Measurements from ENCODE around the gene MMADHC. TPM values are rescaled to one million over a fixed set of nuclear protein-coding genes. Genes with fewer than 3 reads are reported as not detected.

The MMADHC gene
- total and polyA plus RNA-seq, 2 of the 4 experiments (the other 2 are of a cell fraction), result 62.6 to 112 TPM

DNA sequence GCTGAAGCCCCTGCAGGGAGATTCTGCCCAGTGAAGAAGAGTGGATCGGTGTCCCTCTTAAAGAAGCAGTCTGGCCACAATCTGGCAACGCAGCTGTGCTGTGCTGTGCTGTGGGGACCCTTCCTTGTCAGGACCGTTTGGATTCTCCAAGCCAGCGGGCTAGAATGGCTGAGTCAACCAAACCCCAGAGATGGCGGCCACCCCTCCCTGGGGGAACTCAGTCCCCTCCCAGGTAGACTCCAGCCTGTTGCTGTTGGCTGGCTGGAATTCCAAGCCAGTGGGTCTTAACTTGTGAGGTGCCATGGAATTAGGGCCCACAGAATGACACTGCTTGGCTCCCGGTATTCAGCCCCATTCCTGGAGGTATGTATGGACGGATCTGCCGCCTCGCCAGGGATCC lies 62.3 kb downstream of the MMADHC start:
- dilution Hi-C loops (cut with HindIII; ENCODE audit: low sequenced_read_pairs, unreplicated experiment), result no loop called here

More for the DNA sequence above, 62.3 kb downstream of the MMADHC start:
- no peak overlapping the region for H2BK120ac ChIP-seq (ENCODE audit: low read depth, low read length)
- no TSS peak for BruUV-seq (replicated peaks)
- H4K8ac ChIP-seq (ENCODE audit: low read depth in 2 of 2, low read length in 2 of 2), result no peak overlapping the region
- H3K9ac ChIP-seq (ENCODE audit: low read depth, low read length), result no peak overlapping the region
- H2BK5ac ChIP-seq (ENCODE audit: low read depth, low read length, poor library complexity, severe bottlenecking), result no peak overlapping the region
- ChIA-PET POLR2A (ENCODE audit: unreplicated experiment) (no interaction called here), CTCF (no interaction called here)
- no peak overlapping the region for H3K4me3 ChIP-seq (ENCODE audit: insufficient read depth, low read depth, low read length)
- no peaks in the 10 kb centered on the region for H3K4me1 ChIP-seq (ENCODE audit: control insufficient read depth, insufficient read depth, low read length)
- DNase-seq (no peak), ATAC-seq (ENCODE audit: low read depth) (no peak)
- WGBS, 2 experiments (ENCODE audit: extremely low coverage in 2 of 2, insufficient read length in 1 of 2), result 80% methylated on average over 1 of the region's 9 CpGs; no CpG with 5 or more reads in 1 of the 2 experiments
- H4K20me1 ChIP-seq (ENCODE audit: insufficient read depth, low read length), result no peaks in the 10 kb centered on the region
- H4K5ac ChIP-seq (ENCODE audit: low read depth, low read length), result no peak overlapping the region
- no peaks in the 10 kb centered on the region for H3K79me1 ChIP-seq (ENCODE audit: low read depth in 1 of 2, low read length in 2 of 2)
- no peak overlapping the region for H3K4ac ChIP-seq (ENCODE audit: low read depth, low read length)
- no peaks in the 10 kb centered on the region for H3K9me3 ChIP-seq (ENCODE audit: control insufficient read depth, insufficient read depth, low read length)
- TF ChIP-seq, protein P1, sequence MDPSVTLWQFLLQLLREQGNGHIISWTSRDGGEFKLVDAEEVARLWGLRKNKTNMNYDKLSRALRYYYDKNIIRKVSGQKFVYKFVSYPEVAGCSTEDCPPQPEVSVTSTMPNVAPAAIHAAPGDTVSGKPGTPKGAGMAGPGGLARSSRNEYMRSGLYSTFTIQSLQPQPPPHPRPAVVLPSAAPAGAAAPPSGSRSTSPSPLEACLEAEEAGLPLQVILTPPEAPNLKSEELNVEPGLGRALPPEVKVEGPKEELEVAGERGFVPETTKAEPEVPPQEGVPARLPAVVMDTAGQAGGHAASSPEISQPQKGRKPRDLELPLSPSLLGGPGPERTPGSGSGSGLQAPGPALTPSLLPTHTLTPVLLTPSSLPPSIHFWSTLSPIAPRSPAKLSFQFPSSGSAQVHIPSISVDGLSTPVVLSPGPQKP (IDR thresholded peaks at IDR 0.05; ENCODE audit: borderline replicate concordance, low read depth, low read length), result no peak
- no peak for TF ChIP-seq RFX5 (IDR thresholded peaks at IDR 0.05; ENCODE audit: low read depth, low read length)
- no peak for TF ChIP-seq MAZ (IDR thresholded peaks at IDR 0.05; ENCODE audit: borderline replicate concordance, low read depth, low read length)
- TF ChIP-seq RCOR1 (IDR thresholded peaks at IDR 0.05; ENCODE audit: insufficient replicate concordance, low read length), result no peak
- no peak for TF ChIP-seq MXI1 (IDR thresholded peaks at IDR 0.05; ENCODE audit: borderline replicate concordance, low read depth, low read length)
- no peak overlapping the region for H3K18ac ChIP-seq (ENCODE audit: low read depth, low read length)
- no peak overlapping the region for H4K91ac ChIP-seq (ENCODE audit: insufficient read depth, low read depth, low read length)
- no peak overlapping the region for H2BK15ac ChIP-seq (ENCODE audit: low read depth, low read length)
- in situ Hi-C loops (cut with MboI; ENCODE audit: low sequenced_read_pairs), result no loop called here
- H2BK20ac ChIP-seq (ENCODE audit: low read depth, low read length), result no peak overlapping the region
- no peak overlapping the region for H2AK9ac ChIP-seq (replicated peaks; ENCODE audit: low read depth, low read length, poor library complexity)
- no peak overlapping the region for H3K23ac ChIP-seq (ENCODE audit: low read depth, low read length)
- no peaks in the 10 kb centered on the region for H3K27me3 ChIP-seq (ENCODE audit: control insufficient read depth, insufficient read depth, low read length)
- H3K36me3 ChIP-seq (ENCODE audit: control insufficient read depth, insufficient read depth, low read length), result no peaks in the 10 kb centered on the region
- no peak overlapping the region for H3K4me2 ChIP-seq (ENCODE audit: low read depth, low read length)
- no peaks in the 10 kb centered on the region for H3K9me1 ChIP-seq (ENCODE audit: insufficient read depth, low read length)
- H3K14ac ChIP-seq (replicated peaks; ENCODE audit: low read depth, low read length), result no peak overlapping the region
- no peak overlapping the region for H3K27ac ChIP-seq (ENCODE audit: insufficient read depth, low read length)
- H3K56ac ChIP-seq (ENCODE audit: extremely low read depth, insufficient read depth, low read length), result no peak overlapping the region
- no peak overlapping the region for H2AFZ ChIP-seq (replicated peaks; ENCODE audit: low read length, poor library complexity)
- intact Hi-C loops (cut with micrococcal nuclease), result no loop called here
- H2AK5ac ChIP-seq (ENCODE audit: low read depth, low read length), result no peak overlapping the region

Small RNA genes lying within 50 kb of the gene (microRNA-seq; reads per million reads assigned to microRNA genes)
- not detected for gene RNU6-601P (ENCODE audit: insufficient read depth, insufficient read length)

Small RNA genes lying within 50 kb of the gene (small RNA-seq; reads per million reads assigned to genes)
- gene RNU6-601P, result 0 reads per million in 5 experiments
